ENCODE results near the gene SMG5. TPM values are rescaled to one million over a fixed set of nuclear protein-coding genes. Genes with fewer than 3 reads are reported as not detected.

Gene SMG5
- total RNA-seq, 1 experiment from 2014 or later = 129 TPM

GRCh38 chr1:156242738-156243137 lies 39.9 kb downstream of the SMG5 start:
- CTCF ChIA-PET = no interaction called here
- DNase-seq (ENCODE audit: low spot score) = no peak
- Histone ChIP-seq H3K36me3 (ENCODE audit: insufficient read depth, low read length, poor library complexity, severe bottlenecking) (peaks cover 5% of the 10 kb centered on the region), H3K9me3 (ENCODE audit: low read depth, low read length, poor library complexity, severe bottlenecking) (no peaks in the 10 kb centered on the region), H3K4me3 (ENCODE audit: low read depth, low read length, poor library complexity, severe bottlenecking) (no peak overlapping the region), H3K27me3 (replicated peaks; ENCODE audit: insufficient read depth, low read depth, low read length, poor library complexity) (no peaks in the 10 kb centered on the region), H3K27ac (ENCODE audit: low read depth, low read length, poor library complexity, severe bottlenecking) (no peak overlapping the region), H3K4me1 (ENCODE audit: insufficient read depth, low read length, poor library complexity, severe bottlenecking) (peaks cover 6% of the 10 kb centered on the region)
- POLR2A ChIA-PET (ENCODE audit: low non-redundant PET) = no interaction called here
- intact Hi-C loops (cut with micrococcal nuclease; ENCODE audit: unreplicated experiment) = no loop called here
- TF ChIP-seq CTCF (conservative IDR thresholded peaks at IDR 0.05; ENCODE audit: low read depth, low read length) = no peak
- TF ChIP-seq EZH2 (IDR thresholded peaks at IDR 0.05; ENCODE audit: borderline replicate concordance, low read depth, low read length, poor library complexity, severe bottlenecking) = no peak
- BruUV-seq (replicated peaks) = no TSS peak

DNA sequence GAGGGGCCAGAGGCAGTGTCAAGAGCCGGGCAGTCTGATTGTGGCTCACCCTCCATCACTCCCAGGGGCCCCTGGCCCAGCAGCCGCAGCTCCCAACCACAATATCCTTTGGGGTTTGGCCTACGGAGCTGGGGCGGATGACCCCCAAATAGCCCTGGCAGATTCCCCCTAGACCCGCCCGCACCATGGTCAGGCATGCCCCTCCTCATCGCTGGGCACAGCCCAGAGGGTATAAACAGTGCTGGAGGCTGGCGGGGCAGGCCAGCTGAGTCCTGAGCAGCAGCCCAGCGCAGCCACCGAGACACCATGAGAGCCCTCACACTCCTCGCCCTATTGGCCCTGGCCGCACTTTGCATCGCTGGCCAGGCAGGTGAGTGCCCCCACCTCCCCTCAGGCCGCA lies 40.7 kb downstream of the SMG5 start, which contains the start of gene BGLAP:
TSS of gene BGLAP (plus strand) at position 259 of the 400 bp plus-strand sequence. CDS start at position 307, 48 bp downstream.
- Histone ChIP-seq H3K4me1 (ENCODE audit: insufficient read depth, low read length, poor library complexity, severe bottlenecking) (peaks cover 6% of the 10 kb centered on the region), H3K27ac (ENCODE audit: low read depth, low read length, poor library complexity, severe bottlenecking) (no peak within 1 kb of the TSS), H3K27me3 (replicated peaks; ENCODE audit: insufficient read depth, low read depth, low read length, poor library complexity) (no peaks in the 10 kb centered on the region), H3K4me3 (ENCODE audit: low read depth, low read length, poor library complexity, severe bottlenecking) (no peak within 1 kb of the TSS), H3K9me3 (ENCODE audit: low read depth, low read length, poor library complexity, severe bottlenecking) (no peaks in the 10 kb centered on the region), H3K36me3 (ENCODE audit: insufficient read depth, low read length, poor library complexity, severe bottlenecking) (peaks cover 5% of the 10 kb centered on the region)
- TF ChIP-seq EZH2 (IDR thresholded peaks at IDR 0.05; ENCODE audit: borderline replicate concordance, low read depth, low read length, poor library complexity, severe bottlenecking) (no peak), CTCF (conservative IDR thresholded peaks at IDR 0.05; ENCODE audit: low read depth, low read length) (no peak)
- intact Hi-C loops (cut with micrococcal nuclease; ENCODE audit: unreplicated experiment) = no loop called here
- DNase-seq (ENCODE audit: low spot score) = no peak
- ChIA-PET POLR2A (ENCODE audit: low non-redundant PET) (no interaction called here), CTCF (no interaction called here)
- no TSS peak for BruUV-seq (replicated peaks)

- Histone ChIP-seq H3K9me3 (ENCODE audit: low read depth, low read length, poor library complexity, severe bottlenecking) (no peaks in the 10 kb centered on the region), H3K27ac (ENCODE audit: low read depth, low read length, poor library complexity, severe bottlenecking) (no peak overlapping the region), H3K4me1 (ENCODE audit: insufficient read depth, low read length, poor library complexity, severe bottlenecking) (peaks cover 6% of the 10 kb centered on the region), H3K27me3 (replicated peaks; ENCODE audit: insufficient read depth, low read depth, low read length, poor library complexity) (no peaks in the 10 kb centered on the region), H3K36me3 (ENCODE audit: insufficient read depth, low read length, poor library complexity, severe bottlenecking) (peaks cover 7% of the 10 kb centered on the region), H3K4me3 (ENCODE audit: low read depth, low read length, poor library complexity, severe bottlenecking) (no peak overlapping the region)
- TF ChIP-seq EZH2 (IDR thresholded peaks at IDR 0.05; ENCODE audit: borderline replicate concordance, low read depth, low read length, poor library complexity, severe bottlenecking) (no peak), CTCF (conservative IDR thresholded peaks at IDR 0.05; ENCODE audit: low read depth, low read length) (no peak)
- BruUV-seq (replicated peaks) = no TSS peak
- POLR2A ChIA-PET (ENCODE audit: low non-redundant PET) = no interaction called here
- DNase-seq (ENCODE audit: low spot score) = no peak
- CTCF ChIA-PET = no interaction called here
- intact Hi-C loops (cut with micrococcal nuclease; ENCODE audit: unreplicated experiment) = no loop called here
These were observed 41.3 kb downstream of the SMG5 start for GRCh38 chr1:156241311-156241811.
